Activated CD8-positive, alpha-beta memory T cell treated with anti-CD3 and anti-CD28 coated beads, Interleukin-2, amount 10 ng/mL, durations not matched to agents 7 days and 5 days (primary cell): ENCODE results near the gene NSUN7. TPM values are rescaled to one million over a fixed set of nuclear protein-coding genes. Genes with fewer than 3 reads are reported as not detected.

Source experiments
- ATAC-seq: fragments of 150-1000 bp; cut with Tn5 transposase; one replicate; pipeline ENCODE4 v1.10.0; 2021; ENCODE audit warnings: moderate library complexity
- CTCF ChIA-PET: fragments of 350-600 bp; sonication (Branson Sonifier 250); formaldehyde crosslinking; loops from one replicate; lab custom pipeline; 2021; ENCODE audit warnings: antibody characterized with exemption; lab: Charles Lee
- DNase-seq: peaks from one replicate; pipeline ENCODE4 v3.0.0-alpha.2; 2020
- H3K27ac Mint-ChIP-seq: one replicate; pipeline ENCODE4 v1.8.0; 2021; ENCODE audit warnings: mild to moderate bottlenecking, mixed read lengths
- H3K27me3 Mint-ChIP-seq: one replicate; pipeline ENCODE4 v1.8.0; 2021; ENCODE audit warnings: mixed read lengths
- H3K36me3 Mint-ChIP-seq: one replicate; pipeline ENCODE4 v1.8.0; 2021; ENCODE audit warnings: mild to moderate bottlenecking, mixed read lengths
- H3K4me1 Mint-ChIP-seq: one replicate; pipeline ENCODE4 v1.8.0; 2021; ENCODE audit warnings: mixed read lengths
- H3K4me3 Mint-ChIP-seq: one replicate; pipeline ENCODE4 v1.8.0; 2021; ENCODE audit warnings: mild to moderate bottlenecking, moderate library complexity, mixed read lengths
- H3K9me3 Mint-ChIP-seq: one replicate; pipeline ENCODE4 v1.8.0; 2022; ENCODE audit warnings: low read depth, mixed read lengths
- total RNA-seq, 2 experiments: library from RNA; stranded (reverse); gene quantifications; one replicate each; pipeline ENCODE4 v1.2.3, GENCODE V29; 2021

Gene NSUN7
- total RNA-seq, 2 experiments from 2014 or later: 0.42 to 0.55 TPM

- DNase-seq: no peak
- no peak overlapping the region for H3K4me3 Mint-ChIP-seq
- no peaks in the 10 kb centered on the region for H3K4me1 Mint-ChIP-seq
- no peak overlapping the region for H3K27ac Mint-ChIP-seq
- peaks cover 2% of the 10 kb centered on the region for H3K36me3 Mint-ChIP-seq
- peaks cover 38% of the 10 kb centered on the region for H3K27me3 Mint-ChIP-seq
- no peak for ATAC-seq
- CTCF ChIA-PET: interaction anchor here (14.8 kb wide), 1 partner anchor 100 kb away, joined by 149 read pairs; no protein-coding TSS in a partner anchor
- no peaks in the 10 kb centered on the region for H3K9me3 Mint-ChIP-seq
Observed at GRCh38 chr4:40744218-40744617, 5.5 kb upstream of the NSUN7 start.

GRCh38 chr4:40745285-40745984, 4.3 kb upstream of the NSUN7 start:
- no peak overlapping the region for H3K4me3 Mint-ChIP-seq

GRCh38 chr4:40747207-40747835, 2.4 kb upstream of the NSUN7 start:
- Mint-ChIP-seq H3K9me3 (no peaks in the 10 kb centered on the region), H3K36me3 (peaks cover 12% of the 10 kb centered on the region), H3K4me1 (peaks cover 9% of the 10 kb centered on the region), H3K27ac (no peak overlapping the region), H3K27me3 (peaks cover 56% of the 10 kb centered on the region), H3K4me3 (no peak overlapping the region)
- no peak for ATAC-seq
- no peak for DNase-seq
- CTCF ChIA-PET: interaction anchor here (1.4 to 1.6 kb wide), 2 partner anchors 12 to 45 kb away, joined by 3 to 4 read pairs; no protein-coding TSS in a partner anchor

More at GRCh38 chr4:40745285-40745984, 4.3 kb upstream of the NSUN7 start:
- no peak for ATAC-seq
- DNase-seq: no peak
- Mint-ChIP-seq H3K9me3 (no peaks in the 10 kb centered on the region), H3K36me3 (peaks cover 2% of the 10 kb centered on the region), H3K4me1 (peaks cover 2% of the 10 kb centered on the region), H3K27ac (no peak overlapping the region), H3K27me3 (peaks cover 47% of the 10 kb centered on the region)
- CTCF ChIA-PET: interaction anchor here (0.7 to 14.8 kb wide), 4 partner anchors 10 to 176 kb away, joined by 3 to 149 read pairs (median 3); no protein-coding TSS in a partner anchor

- DNase-seq (no peak), ATAC-seq (no peak)
- peaks cover 14% of the 10 kb centered on the region for H3K36me3 Mint-ChIP-seq
- H3K27ac Mint-ChIP-seq: no peak overlapping the region
- peak overlapping the region; percentile 41 for H3K4me3 Mint-ChIP-seq
- no peaks in the 10 kb centered on the region for H3K9me3 Mint-ChIP-seq
- H3K4me1 Mint-ChIP-seq: peaks cover 9% of the 10 kb centered on the region
- CTCF ChIA-PET: no interaction called here
- peaks cover 62% of the 10 kb centered on the region for H3K27me3 Mint-ChIP-seq
Observed at GRCh38 chr4:40750461-40751258, 905 bp downstream of the NSUN7 start.

- no peak overlapping the region for H3K27ac Mint-ChIP-seq
- no peak for ATAC-seq
- H3K27me3 Mint-ChIP-seq: peaks cover 31% of the 10 kb centered on the region
- H3K4me1 Mint-ChIP-seq: peaks cover 5% of the 10 kb centered on the region
- DNase-seq: no peak
- H3K36me3 Mint-ChIP-seq: peaks cover 12% of the 10 kb centered on the region
- CTCF ChIA-PET: no interaction called here
- H3K4me3 Mint-ChIP-seq: no peak overlapping the region
- no peaks in the 10 kb centered on the region for H3K9me3 Mint-ChIP-seq
Observed at GRCh38 chr4:40755616-40756015, 5.9 kb downstream of the NSUN7 start.

GRCh38 chr4:40763228-40763716, 13.5 kb downstream of the NSUN7 start:
- ATAC-seq: peak; percentile 99
- Mint-ChIP-seq H3K27ac (peak overlapping the region; percentile 78), H3K4me1 (peaks cover 21% of the 10 kb centered on the region), H3K9me3 (no peaks in the 10 kb centered on the region), H3K4me3 (peak overlapping the region; percentile 43), H3K27me3 (peaks cover 10% of the 10 kb centered on the region), H3K36me3 (peaks cover 6% of the 10 kb centered on the region)
- DNase-seq: peak; percentile 85
- CTCF ChIA-PET: interaction anchor here (0.7 kb wide), 1 partner anchor 80 kb away, joined by 3 read pairs; no protein-coding TSS in a partner anchor

GRCh38 chr4:40769266-40769665, 19.5 kb downstream of the NSUN7 start:
- H3K27me3 Mint-ChIP-seq: peaks cover 40% of the 10 kb centered on the region
- H3K36me3 Mint-ChIP-seq: peaks cover 7% of the 10 kb centered on the region
- no peaks in the 10 kb centered on the region for H3K9me3 Mint-ChIP-seq
- CTCF ChIA-PET: no interaction called here
- no peak overlapping the region for H3K27ac Mint-ChIP-seq
- DNase-seq: no peak
- no peak overlapping the region for H3K4me3 Mint-ChIP-seq
- H3K4me1 Mint-ChIP-seq: peaks cover 5% of the 10 kb centered on the region
- ATAC-seq: no peak

- CTCF ChIA-PET: no interaction called here
- Mint-ChIP-seq H3K36me3 (peaks cover 3% of the 10 kb centered on the region), H3K4me3 (no peak overlapping the region)
Observed at GRCh38 chr4:40778090-40778489, 28.3 kb downstream of the NSUN7 start.

GRCh38 chr4:40782876-40783275, 33.1 kb downstream of the NSUN7 start:
- H3K4me3 Mint-ChIP-seq: no peak overlapping the region
- CTCF ChIA-PET: interaction anchor here (0.8 to 1.8 kb wide), 3 partner anchors 11 to 60 kb away, joined by 3 read pairs; no protein-coding TSS in a partner anchor
- ATAC-seq (no peak), DNase-seq (no peak)
- no peaks in the 10 kb centered on the region for H3K4me1 Mint-ChIP-seq
- no peak overlapping the region for H3K27ac Mint-ChIP-seq
- H3K27me3 Mint-ChIP-seq: peaks cover 47% of the 10 kb centered on the region
- peaks cover 2% of the 10 kb centered on the region for H3K9me3 Mint-ChIP-seq
- H3K36me3 Mint-ChIP-seq: peaks cover 2% of the 10 kb centered on the region

More at GRCh38 chr4:40778090-40778489, 28.3 kb downstream of the NSUN7 start:
- no peak for ATAC-seq
- Mint-ChIP-seq H3K27ac (no peak overlapping the region), H3K27me3 (peaks cover 25% of the 10 kb centered on the region), H3K9me3 (peaks cover 2% of the 10 kb centered on the region), H3K4me1 (no peaks in the 10 kb centered on the region)
- DNase-seq: no peak

GRCh38 chr4:40785727-40786126, 36.0 kb downstream of the NSUN7 start:
- Mint-ChIP-seq H3K27me3 (peaks cover 55% of the 10 kb centered on the region), H3K4me3 (no peak overlapping the region), H3K27ac (no peak overlapping the region), H3K4me1 (no peaks in the 10 kb centered on the region), H3K9me3 (no peaks in the 10 kb centered on the region), H3K36me3 (no peaks in the 10 kb centered on the region)
- CTCF ChIA-PET: no interaction called here
- DNase-seq (no peak), ATAC-seq (no peak)

GRCh38 chr4:40788331-40788730, 38.6 kb downstream of the NSUN7 start:
- Mint-ChIP-seq H3K27me3 (peaks cover 53% of the 10 kb centered on the region), H3K36me3 (no peaks in the 10 kb centered on the region), H3K27ac (no peak overlapping the region), H3K9me3 (no peaks in the 10 kb centered on the region), H3K4me3 (no peak overlapping the region), H3K4me1 (no peaks in the 10 kb centered on the region)
- CTCF ChIA-PET: no interaction called here
- DNase-seq (no peak), ATAC-seq (no peak)

GRCh38 chr4:40789031-40789430, 39.3 kb downstream of the NSUN7 start:
- CTCF ChIA-PET: no interaction called here
- ATAC-seq (no peak), DNase-seq (no peak)
- Mint-ChIP-seq H3K9me3 (no peaks in the 10 kb centered on the region), H3K4me3 (no peak overlapping the region), H3K36me3 (no peaks in the 10 kb centered on the region), H3K27ac (no peak overlapping the region), H3K27me3 (peaks cover 49% of the 10 kb centered on the region), H3K4me1 (no peaks in the 10 kb centered on the region)

- no peaks in the 10 kb centered on the region for H3K9me3 Mint-ChIP-seq
- H3K27me3 Mint-ChIP-seq: peaks cover 43% of the 10 kb centered on the region
- no peak for DNase-seq
- no peak overlapping the region for H3K27ac Mint-ChIP-seq
- no peaks in the 10 kb centered on the region for H3K36me3 Mint-ChIP-seq
- ATAC-seq: no peak
- H3K4me1 Mint-ChIP-seq: no peaks in the 10 kb centered on the region
- H3K4me3 Mint-ChIP-seq: no peak overlapping the region
- CTCF ChIA-PET: interaction anchor here (0.8 kb wide), 1 partner anchor 8 kb away, joined by 3 read pairs; no protein-coding TSS in a partner anchor
Observed at GRCh38 chr4:40789771-40790170, 40.0 kb downstream of the NSUN7 start.
